ENCODE data around the gene SPI1. TPM values are rescaled to one million over a fixed set of nuclear protein-coding genes. Genes with fewer than 3 reads are reported as not detected.

The SPI1 gene
- 5.0 TPM for total RNA-seq

- no peak for DNase-seq
Observed at GRCh38 chr11:47378010-47378835, at the start of gene SPI1. Gene SPI1 (minus strand): TSS chr11:47378547. CDS start chr11:47378353, 194 bp downstream.

GRCh38 chr11:47426062-47426956, 48.0 kb upstream of the SPI1 start, which contains the start of gene PSMC3:
Gene PSMC3 (minus strand): TSS chr11:47426439. CDS start chr11:47426279, 160 bp downstream.
- peak; percentile 99 for DNase-seq

- DNase-seq, result no peak
Observed at GRCh38 chr11:47425611-47426010, 47.3 kb upstream of the SPI1 start.

GRCh38 chr11:47418454-47419259, 40.3 kb upstream of the SPI1 start:
- DNase-seq, result no peak

DNA sequence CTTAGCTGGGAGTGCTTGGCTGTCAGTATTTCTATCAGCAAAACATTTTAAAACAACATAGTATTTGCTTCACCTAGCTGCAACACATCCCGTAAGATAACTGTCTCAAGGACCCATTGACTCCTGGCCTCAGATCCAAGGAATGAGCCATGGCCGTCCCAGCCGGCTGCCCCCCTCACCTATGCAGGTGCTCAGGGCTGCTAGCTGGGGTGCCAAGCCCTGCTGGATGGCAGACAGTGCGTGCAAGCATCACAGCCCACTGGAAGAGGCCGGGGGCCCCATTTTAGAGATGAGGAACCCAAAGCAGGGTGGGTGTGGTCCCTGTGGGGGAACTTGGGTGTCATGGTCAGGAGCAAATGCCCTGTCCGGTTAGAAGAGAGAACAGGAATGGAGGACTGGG, 39.4 kb upstream of the SPI1 start:
- no peak for DNase-seq

- DNase-seq, result peak; percentile 95
Observed at GRCh38 chr11:47415949-47416472, 37.7 kb upstream of the SPI1 start.

DNA sequence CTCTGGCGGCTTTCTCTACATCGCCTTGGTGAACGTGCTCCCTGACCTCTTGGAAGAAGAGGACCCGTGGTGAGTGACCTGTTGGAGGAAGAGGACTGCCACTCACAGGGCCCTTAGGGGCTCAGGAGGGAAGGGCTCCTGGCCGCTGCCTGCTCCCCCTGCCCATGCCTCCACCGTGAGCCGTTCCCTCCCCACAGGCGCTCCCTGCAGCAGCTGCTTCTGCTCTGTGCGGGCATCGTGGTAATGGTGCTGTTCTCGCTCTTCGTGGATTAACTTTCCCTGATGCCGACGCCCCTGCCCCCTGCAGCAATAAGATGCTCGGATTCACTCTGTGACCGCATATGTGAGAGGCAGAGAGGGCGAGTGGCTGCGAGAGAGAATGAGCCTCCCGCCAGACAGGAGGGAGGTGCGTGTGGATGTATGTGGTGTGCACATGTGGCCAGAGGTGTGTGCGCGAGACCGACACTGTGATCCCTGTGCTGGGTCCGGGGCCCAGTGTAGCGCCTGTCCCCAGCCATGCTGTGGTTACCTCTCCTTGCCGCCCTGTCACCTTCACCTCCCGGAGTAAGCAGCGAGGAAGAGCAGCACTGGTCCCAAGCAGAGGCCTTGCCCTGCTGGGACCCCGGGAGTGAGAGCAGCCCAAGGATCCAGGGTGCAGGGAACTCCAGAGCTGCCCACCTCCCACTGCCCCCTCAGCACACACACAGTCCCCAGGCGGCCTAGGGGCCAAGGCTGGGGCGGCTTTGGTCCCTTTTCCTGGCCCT, 36.9 kb upstream of the SPI1 start:
- no peak for DNase-seq

DNA sequence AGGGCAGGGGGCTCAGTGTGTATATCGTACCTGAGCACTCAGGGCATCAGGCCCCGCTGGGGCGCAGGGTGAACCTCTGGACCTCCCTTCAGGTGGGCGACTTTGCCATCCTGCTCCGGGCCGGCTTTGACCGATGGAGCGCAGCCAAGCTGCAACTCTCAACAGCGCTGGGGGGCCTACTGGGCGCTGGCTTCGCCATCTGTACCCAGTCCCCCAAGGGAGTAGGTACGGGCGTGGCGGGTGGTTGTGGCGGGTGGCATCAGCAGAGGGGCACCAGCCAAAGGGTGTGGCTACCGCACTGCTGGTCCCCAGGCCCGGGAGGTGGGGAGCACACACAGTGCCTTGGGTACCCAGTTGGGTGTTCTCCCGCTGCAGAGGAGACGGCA, 36.3 kb upstream of the SPI1 start:
- DNase-seq, result no peak

GRCh38 chr11:47413908-47414684, 35.7 kb upstream of the SPI1 start:
- DNase-seq, result no peak

- no peak for DNase-seq
Observed at GRCh38 chr11:47413351-47413750, 35.0 kb upstream of the SPI1 start.

DNA sequence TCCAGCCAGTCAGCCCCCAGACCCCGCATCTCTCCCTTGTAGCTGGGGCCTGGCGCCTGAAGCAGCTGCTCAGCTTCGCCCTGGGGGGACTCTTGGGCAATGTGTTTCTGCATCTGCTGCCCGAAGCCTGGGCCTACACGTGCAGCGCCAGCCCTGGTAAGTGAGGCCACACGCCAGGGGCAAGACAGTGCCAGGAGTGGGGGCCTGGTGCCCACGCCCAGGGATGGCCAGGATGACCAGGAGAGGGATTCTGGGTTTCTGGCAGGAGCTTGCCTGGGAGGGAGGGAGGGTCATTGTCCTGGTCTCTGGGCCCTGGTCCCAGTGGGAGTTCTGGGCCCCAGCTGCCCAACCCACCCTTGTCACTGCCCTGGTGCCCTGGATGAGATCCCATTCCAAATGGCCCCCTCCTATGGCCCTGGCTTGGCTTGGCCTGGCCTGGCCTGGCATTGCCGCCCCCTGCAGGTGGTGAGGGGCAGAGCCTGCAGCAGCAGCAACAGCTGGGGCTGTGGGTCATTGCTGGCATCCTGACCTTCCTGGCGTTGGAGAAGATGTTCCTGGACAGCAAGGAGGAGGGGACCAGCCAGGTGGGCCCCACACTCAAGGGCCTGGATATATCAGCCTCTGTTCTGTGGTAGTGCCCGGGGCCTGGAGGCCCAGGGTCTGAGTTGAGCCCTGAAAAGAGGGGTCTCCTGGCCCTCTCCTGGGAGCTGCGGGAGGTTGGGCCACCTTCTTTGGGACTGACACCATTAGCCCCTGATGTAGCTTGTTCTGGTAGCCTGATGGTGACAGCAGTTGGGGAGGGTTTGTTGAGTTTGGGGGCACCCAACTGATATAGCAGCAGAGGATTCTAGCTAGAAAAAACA, 33.8 kb upstream of the SPI1 start:
- no peak for DNase-seq

DNA sequence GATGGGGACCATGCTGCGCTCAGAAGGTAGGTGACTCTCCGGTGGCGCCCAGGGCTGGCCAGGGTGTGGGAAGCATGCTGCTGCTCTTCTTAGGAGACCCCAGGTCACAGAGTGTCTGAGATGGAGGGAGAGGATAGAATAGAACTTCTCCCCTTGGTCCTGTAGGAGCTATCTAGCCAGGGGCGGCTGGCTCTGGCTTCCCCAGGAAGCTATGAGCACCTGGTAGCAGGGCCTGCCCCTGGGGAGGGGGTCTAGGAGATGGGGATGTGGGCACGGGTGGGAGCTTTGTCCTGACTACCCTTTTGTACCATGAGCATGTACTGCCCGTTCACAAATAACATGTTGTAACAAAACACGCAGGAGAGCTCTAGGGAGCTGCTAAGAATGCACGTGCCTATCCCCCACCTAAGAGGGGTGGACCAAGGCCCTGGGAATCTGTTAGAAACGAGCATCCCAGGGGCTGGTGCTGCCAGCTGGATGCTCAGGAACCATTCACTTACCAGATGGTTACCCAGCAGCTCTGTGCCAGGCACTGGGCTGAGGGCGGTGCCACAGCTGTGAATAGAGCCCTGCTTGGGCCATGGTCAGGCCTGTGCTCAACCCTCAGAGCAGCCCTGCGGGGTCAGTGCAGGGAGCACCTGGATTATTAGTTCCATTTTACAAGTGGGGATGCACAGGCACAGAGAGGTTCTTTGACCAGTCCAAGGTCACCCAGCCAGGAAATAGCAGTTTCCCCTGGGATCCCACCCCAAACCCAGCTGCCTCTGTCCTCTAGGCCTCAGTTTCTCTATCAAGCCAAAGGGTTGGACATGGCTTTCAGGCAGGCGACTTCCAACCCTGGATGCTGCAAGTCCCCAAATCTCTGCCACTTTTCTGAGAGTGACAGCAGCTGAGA, 32.3 kb upstream of the SPI1 start:
- DNase-seq, result no peak

DNA sequence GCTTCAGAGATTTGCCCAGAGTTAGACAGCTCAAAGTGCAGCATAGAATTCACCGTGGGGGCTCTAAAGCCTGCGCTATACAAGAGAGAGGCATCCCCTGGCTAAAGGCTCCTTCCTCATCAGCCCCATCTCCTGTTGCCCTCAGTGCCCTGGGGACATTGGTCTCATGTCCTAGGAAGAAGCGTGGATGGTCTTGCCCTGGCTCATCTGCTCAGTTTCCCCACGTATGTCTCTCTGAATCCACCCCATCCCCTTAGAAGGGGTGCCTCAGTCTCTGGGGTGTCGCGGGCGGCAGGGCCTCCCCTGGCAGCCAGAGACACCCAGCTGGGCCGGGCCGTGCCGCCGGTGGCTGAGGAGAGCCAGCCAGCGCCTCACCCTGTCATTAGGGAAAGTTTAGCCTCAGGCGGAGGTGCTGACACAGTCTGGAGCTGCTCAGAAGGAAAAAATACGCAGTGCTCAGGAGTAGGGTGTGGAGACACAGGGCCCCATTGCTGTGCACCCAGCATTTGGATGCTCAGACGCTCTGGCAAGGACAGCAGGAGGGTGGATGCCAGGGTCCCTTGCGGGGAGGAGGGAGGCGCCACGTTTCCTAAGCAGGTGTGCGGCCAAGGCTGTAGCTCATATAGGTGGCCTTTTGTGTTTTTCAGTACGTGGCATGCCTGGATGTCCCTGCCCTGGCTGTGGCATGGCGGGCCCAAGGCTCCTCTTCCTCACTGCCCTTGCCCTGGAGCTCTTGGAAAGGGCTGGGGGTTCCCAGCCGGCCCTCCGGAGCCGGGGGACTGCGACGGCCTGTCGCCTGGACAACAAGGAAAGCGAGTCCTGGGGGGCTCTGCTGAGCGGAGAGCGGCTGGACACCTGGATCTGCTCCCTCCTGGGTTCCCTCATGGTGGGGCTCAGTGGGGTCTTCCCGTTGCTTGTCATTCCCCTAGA, 31.4 kb upstream of the SPI1 start:
- DNase-seq, result no peak

GRCh38 chr11:47408598-47409439, 30.5 kb upstream of the SPI1 start:
- no peak for DNase-seq

- DNase-seq, result peak; percentile 98
Observed at GRCh38 chr11:47407746-47408590, 29.6 kb upstream of the SPI1 start, which contains the start of gene SLC39A13. Gene SLC39A13 (plus strand): TSS chr11:47408590. CDS start chr11:47410095, 1,505 bp downstream.
